Effector CD8-positive, alpha-beta T cell (primary cell): ENCODE results near the gene SLC7A1.
"Not testable (repeated sequence)": the region's sequence is repeated elsewhere in the genome, so short reads cannot be mapped to it uniquely, and the experiment has no call there.

ENCODE experiments used
- DNase-seq: peaks from one replicate; lab custom pipeline; 2025; lab: John Stamatoyannopoulos, UW
- total RNA-seq, 4 experiments: gene quantifications; one replicate each; lab custom pipeline; 2026; lab: John Stamatoyannopoulos, UW

The SLC7A1 gene
- 51.5 to 259 (median 129) reads per million in 4 experiments for total RNA-seq

GRCh38 chr13:29595380-29596063 is at the start of gene SLC7A1:
SLC7A1 (minus strand) TSS chr13:29595688; CDS start chr13:29536188, 59,500 bp downstream.
- peak; percentile 68 for DNase-seq

- DNase-seq = no peak
Measured at GRCh38 chr13:29640665-29641064, 45.2 kb upstream of the SLC7A1 start.

GRCh38 chr13:29636831-29637230 is 41.3 kb upstream of the SLC7A1 start:
- not testable (repeated sequence) for DNase-seq

GRCh38 chr13:29624997-29625396 is 29.5 kb upstream of the SLC7A1 start:
- DNase-seq = no peak

GRCh38 chr13:29621841-29622240 is 26.4 kb upstream of the SLC7A1 start:
- no peak for DNase-seq

- DNase-seq = no peak
Measured at GRCh38 chr13:29621051-29621800, 25.7 kb upstream of the SLC7A1 start.

- DNase-seq = no peak
Measured at GRCh38 chr13:29619995-29620394, 24.5 kb upstream of the SLC7A1 start.

- no peak for DNase-seq
Measured at GRCh38 chr13:29613101-29613500, 17.6 kb upstream of the SLC7A1 start.

GRCh38 chr13:29607465-29607864 is 12.0 kb upstream of the SLC7A1 start:
- DNase-seq = no peak

- no peak for DNase-seq
Measured at GRCh38 chr13:29605860-29606526, 10.5 kb upstream of the SLC7A1 start.

GRCh38 chr13:29598321-29598720 is 2.8 kb upstream of the SLC7A1 start:
- no peak for DNase-seq

GRCh38 chr13:29597706-29598105 is 2.2 kb upstream of the SLC7A1 start:
- DNase-seq = no peak

- no peak for DNase-seq
Measured at GRCh38 chr13:29597246-29597645, 1.8 kb upstream of the SLC7A1 start.

- DNase-seq = no peak
Measured at GRCh38 chr13:29596064-29596418, 553 bp upstream of the SLC7A1 start.

GRCh38 chr13:29594710-29595379 is 643 bp downstream of the SLC7A1 start:
- DNase-seq = peak; percentile 26

GRCh38 chr13:29594303-29594709 is 1.2 kb downstream of the SLC7A1 start:
- DNase-seq = no peak

GRCh38 chr13:29593605-29594297 is 1.7 kb downstream of the SLC7A1 start:
- DNase-seq = no peak

- DNase-seq = no peak
Measured at GRCh38 chr13:29591310-29591709, 4.2 kb downstream of the SLC7A1 start.

GRCh38 chr13:29589967-29590366 is 5.5 kb downstream of the SLC7A1 start:
- no peak for DNase-seq

- DNase-seq = no peak
Measured at GRCh38 chr13:29589234-29589633, 6.3 kb downstream of the SLC7A1 start.

GRCh38 chr13:29587645-29588044 is 7.8 kb downstream of the SLC7A1 start:
- DNase-seq = no peak
